Activated CD4-positive, alpha-beta T cell treated with anti-CD3 and anti-CD28 coated beads, Interleukin-2, amount 50 U/mL, for 4 hours (primary cell): ENCODE data around the gene SOX6.
"Not testable (repeated sequence)": the region's sequence is repeated elsewhere in the genome, so short reads cannot be mapped to it uniquely, and the experiment has no call there.

Experiments
- DNase-seq, 2 experiments: peaks; one replicate each; pipeline ENCODE4 v3.0.0-alpha.2; 2020

Gene SOX6

GRCh38 chr11:16356057-16356760 lies at the start of gene SOX6:
SOX6 (minus strand) TSS chr11:16356546; CDS start chr11:16341248, 15,298 bp downstream.
- no peak for DNase-seq

- DNase-seq = no peak
Measured at GRCh38 chr11:16404781-16405285, 48.5 kb upstream of the SOX6 start.

GRCh38 chr11:16403851-16404250 lies 47.5 kb upstream of the SOX6 start:
- no peak for DNase-seq

GRCh38 chr11:16403448-16403803 lies 47.1 kb upstream of the SOX6 start:
- no peak for DNase-seq

- no peak for DNase-seq
Measured at GRCh38 chr11:16402654-16403447, 46.5 kb upstream of the SOX6 start.

- no peak for DNase-seq
Measured at GRCh38 chr11:16397390-16397789, 41.0 kb upstream of the SOX6 start.

- no peak for DNase-seq
Measured at GRCh38 chr11:16395601-16396000, 39.3 kb upstream of the SOX6 start.

GRCh38 chr11:16394947-16395346 lies 38.6 kb upstream of the SOX6 start:
- DNase-seq = no peak

GRCh38 chr11:16393340-16393739 lies 37.0 kb upstream of the SOX6 start:
- no peak for DNase-seq

GRCh38 chr11:16392616-16393015 lies 36.3 kb upstream of the SOX6 start:
- DNase-seq = no peak

- DNase-seq = not testable (repeated sequence)
Measured at GRCh38 chr11:16390826-16391225, 34.5 kb upstream of the SOX6 start.

- DNase-seq = no peak
Measured at GRCh38 chr11:16385099-16385498, 28.8 kb upstream of the SOX6 start.

GRCh38 chr11:16382638-16383380 lies 26.5 kb upstream of the SOX6 start:
- DNase-seq = no peak

GRCh38 chr11:16382186-16382585 lies 25.8 kb upstream of the SOX6 start:
- no peak for DNase-seq

- DNase-seq = no peak
Measured at GRCh38 chr11:16380941-16381568, 24.7 kb upstream of the SOX6 start.

GRCh38 chr11:16378906-16379305 lies 22.6 kb upstream of the SOX6 start:
- no peak for DNase-seq

- no peak for DNase-seq
Measured at GRCh38 chr11:16377746-16378145, 21.4 kb upstream of the SOX6 start.

GRCh38 chr11:16375664-16376063 lies 19.3 kb upstream of the SOX6 start:
- DNase-seq = not testable (repeated sequence)

- no peak for DNase-seq
Measured at GRCh38 chr11:16373768-16374167, 17.4 kb upstream of the SOX6 start.

GRCh38 chr11:16372355-16372754 lies 16.0 kb upstream of the SOX6 start:
- no peak for DNase-seq

- DNase-seq = no peak
Measured at GRCh38 chr11:16367252-16367651, 10.9 kb upstream of the SOX6 start.

GRCh38 chr11:16365581-16366228 lies 9.4 kb upstream of the SOX6 start:
- DNase-seq = no peak
